ENCODE data around the gene SPON1.

The SPON1 gene

GRCh38 chr11:14202251-14203196 is 240.0 kb downstream of the SPON1 start:
- no peak for DNase-seq

GRCh38 chr11:14203321-14203720 is 240.8 kb downstream of the SPON1 start:
- no peak for DNase-seq

- DNase-seq: no peak
These were observed 250.5 kb downstream of the SPON1 start for GRCh38 chr11:14212986-14213385.

- no peak for DNase-seq
These were observed 256.2 kb downstream of the SPON1 start for GRCh38 chr11:14218728-14219127.

- DNase-seq: no peak
These were observed 261.2 kb downstream of the SPON1 start for GRCh38 chr11:14223636-14224288.

- DNase-seq: no peak
These were observed 261.9 kb downstream of the SPON1 start for GRCh38 chr11:14224395-14224794.

- no peak for DNase-seq
These were observed 263.1 kb downstream of the SPON1 start for GRCh38 chr11:14225666-14226065.

GRCh38 chr11:14228356-14228755 is 265.8 kb downstream of the SPON1 start:
- DNase-seq: no peak

- no peak for DNase-seq
These were observed 266.9 kb downstream of the SPON1 start for GRCh38 chr11:14229472-14229871.

- DNase-seq: no peak
These were observed 267.9 kb downstream of the SPON1 start for GRCh38 chr11:14230407-14230806.

GRCh38 chr11:14232652-14233051 is 270.1 kb downstream of the SPON1 start:
- DNase-seq: no peak

- DNase-seq: no peak
These were observed 271.9 kb downstream of the SPON1 start for GRCh38 chr11:14234446-14234845.

- no peak for DNase-seq
These were observed 273.2 kb downstream of the SPON1 start for GRCh38 chr11:14235701-14236100.

- no peak for DNase-seq
These were observed 275.0 kb downstream of the SPON1 start for GRCh38 chr11:14237444-14237961.

- no peak for DNase-seq
These were observed 277.7 kb downstream of the SPON1 start for GRCh38 chr11:14240221-14240620.

- DNase-seq: no peak
These were observed 278.4 kb downstream of the SPON1 start for GRCh38 chr11:14240951-14241350.

- DNase-seq: no peak
These were observed 279.7 kb downstream of the SPON1 start for GRCh38 chr11:14242187-14242586.

GRCh38 chr11:14242733-14243132 is 280.2 kb downstream of the SPON1 start:
- no peak for DNase-seq

- DNase-seq: no peak
These were observed 282.4 kb downstream of the SPON1 start for GRCh38 chr11:14244926-14245325.

GRCh38 chr11:14245444-14245843 is 282.9 kb downstream of the SPON1 start:
- DNase-seq: no peak

GRCh38 chr11:14248580-14248981 is 286.1 kb downstream of the SPON1 start:
- no peak for DNase-seq

GRCh38 chr11:14249121-14249963 is 286.8 kb downstream of the SPON1 start:
- DNase-seq: peak; percentile 0

GRCh38 chr11:14251754-14252153 is 289.2 kb downstream of the SPON1 start:
- no peak for DNase-seq

Measured in NCI-H2081 treated with DMSO at 0.1 percent for 48 hours (cell line).